Measurements from ENCODE around the gene CPSF7.
"Not testable (repeated sequence)": the region's sequence is repeated elsewhere in the genome, so short reads cannot be mapped to it uniquely, and the experiment has no call there.

CPSF7 gene

GRCh38 chr11:61384271-61385242 is 45.2 kb downstream of the CPSF7 start:
- DNase-seq (ENCODE audit: low read depth in 2 of 2), result no peak

- DNase-seq (ENCODE audit: low read depth in 2 of 2), result not testable (repeated sequence)
Observed at GRCh38 chr11:61383859-61384258, 45.9 kb downstream of the CPSF7 start.

- no peak for DNase-seq (ENCODE audit: low read depth in 2 of 2)
Observed at GRCh38 chr11:61380884-61381283, 48.9 kb downstream of the CPSF7 start.

- DNase-seq (ENCODE audit: low read depth in 2 of 2), result no peak
Observed at GRCh38 chr11:61378713-61379313, 51.0 kb downstream of the CPSF7 start.

GRCh38 chr11:61377461-61378160 is 52.2 kb downstream of the CPSF7 start:
- no peak for DNase-seq (ENCODE audit: low read depth in 2 of 2)

GRCh38 chr11:61375761-61376108 is 54.0 kb downstream of the CPSF7 start:
- no peak for DNase-seq (ENCODE audit: low read depth in 2 of 2)

GRCh38 chr11:61372659-61373420 is 56.9 kb downstream of the CPSF7 start:
- no peak for DNase-seq (ENCODE audit: low read depth in 2 of 2)

GRCh38 chr11:61370349-61371005 is 59.3 kb downstream of the CPSF7 start:
- DNase-seq (ENCODE audit: low read depth in 2 of 2), result no peak

- no peak for DNase-seq (ENCODE audit: low read depth in 2 of 2)
Observed at GRCh38 chr11:61369372-61370348, 60.1 kb downstream of the CPSF7 start.

- DNase-seq (ENCODE audit: low read depth in 2 of 2), result no peak
Observed at GRCh38 chr11:61368646-61369045, 61.1 kb downstream of the CPSF7 start.

- no peak for DNase-seq (ENCODE audit: low read depth in 2 of 2)
Observed at GRCh38 chr11:61367406-61367805, 62.4 kb downstream of the CPSF7 start.

- no peak for DNase-seq (ENCODE audit: low read depth in 2 of 2)
Observed at GRCh38 chr11:61364012-61364675, 65.6 kb downstream of the CPSF7 start.

GRCh38 chr11:61362542-61362875 is 67.3 kb downstream of the CPSF7 start:
- no peak for DNase-seq (ENCODE audit: low read depth in 2 of 2)

GRCh38 chr11:61361741-61362541 is 67.8 kb downstream of the CPSF7 start, which contains the start of the genes CYB561A3 and TMEM138:
CYB561A3 (minus strand) TSS chr11:61361882; CDS start chr11:61356713, 5,169 bp downstream.
TMEM138 (plus strand) TSS chr11:61362374; CDS start chr11:61364391, 2,017 bp downstream.
- DNase-seq (ENCODE audit: low read depth in 2 of 2), result peak; percentile 69 to 72

- no peak for DNase-seq (ENCODE audit: low read depth in 2 of 2)
Observed at GRCh38 chr11:61361237-61361740, 68.5 kb downstream of the CPSF7 start.

GRCh38 chr11:61359516-61359915 is 70.3 kb downstream of the CPSF7 start:
- DNase-seq (ENCODE audit: low read depth in 2 of 2), result no peak

- no peak for DNase-seq (ENCODE audit: low read depth in 2 of 2)
Observed at GRCh38 chr11:61358566-61358965, 71.2 kb downstream of the CPSF7 start.

- DNase-seq (ENCODE audit: low read depth in 2 of 2), result no peak
Observed at GRCh38 chr11:61357894-61358239, 71.9 kb downstream of the CPSF7 start.

All from stimulated activated CD8-positive, alpha-beta memory T cell treated with anti-CD3 and anti-CD28 coated beads, Interleukin-7, amount 100 ng/mL, for 1 hour (primary cell).